Loucy (cell line): Measurements from ENCODE around the gene NOTO.
A peak's percentile ranks its signal among the peaks of the same experiment; 100 is the strongest.

Experiments used
- H2AFZ ChIP-seq: fragments of 200-600 bp; sonication (generic); 2 replicates; pipeline ENCODE4 v1.6.0; 2016; ENCODE audit warnings: antibody characterized with exemption, mild to moderate bottlenecking, low read length, moderate library complexity
- H3F3A ChIP-seq: fragments of 200-600 bp; 2 replicates; pipeline ENCODE4 v1.6.0; 2016; ENCODE audit warnings: antibody characterized with exemption, low read depth, mild to moderate bottlenecking
- H3K27me3 ChIP-seq: fragments of 200-600 bp; sonication (generic); 2 replicates; pipeline ENCODE4 v1.6.1; 2014; ENCODE audit warnings: low read length, mild to moderate bottlenecking; ENCODE audit not compliant: insufficient read depth, poor library complexity, severe bottlenecking
- H3K36me3 ChIP-seq: fragments of 200-600 bp; sonication (generic); 2 replicates; pipeline ENCODE4 v1.6.1; 2016; ENCODE audit warnings: low read length; ENCODE audit not compliant: insufficient read depth
- H3K4me1 ChIP-seq: fragments of 200-600 bp; sonication (generic); 2 replicates; pipeline ENCODE4 v1.5.1; 2014; ENCODE audit warnings: low read length, mild to moderate bottlenecking; ENCODE audit not compliant: insufficient read depth, poor library complexity, severe bottlenecking
- H3K4me2 ChIP-seq: fragments of 200-600 bp; sonication (generic); 2 replicates; pipeline ENCODE4 v1.6.0; 2014; ENCODE audit warnings: antibody characterized with exemption, low read length, low read depth, mild to moderate bottlenecking; ENCODE audit not compliant: poor library complexity, severe bottlenecking
- H3K4me3 ChIP-seq: fragments of 200-600 bp; sonication (generic); 2 replicates; pipeline ENCODE4 v1.5.1; 2014; ENCODE audit warnings: low read length, mild to moderate bottlenecking, mixed read lengths; ENCODE audit not compliant: poor library complexity, severe bottlenecking
- H3K79me2 ChIP-seq: fragments of 200-600 bp; sonication (generic); 2 replicates; pipeline ENCODE4 v1.6.1; 2014; ENCODE audit warnings: low read length; ENCODE audit not compliant: insufficient read depth
- H3K9ac ChIP-seq: fragments of 200-600 bp; sonication (generic); 2 replicates; pipeline ENCODE4 v1.6.0; 2014; ENCODE audit warnings: mild to moderate bottlenecking, low read depth, low read length, moderate library complexity; ENCODE audit not compliant: poor library complexity, severe bottlenecking
- H3K9me2 ChIP-seq: fragments of 200-600 bp; sonication (generic); replicated peaks from 2 replicates; pipeline ENCODE4 v1.6.1; 2016; ENCODE audit warnings: low read depth, low read length, mixed read lengths
- H3K9me3 ChIP-seq: fragments of 200-600 bp; sonication (generic); 2 replicates; pipeline ENCODE4 v1.6.1; 2014; ENCODE audit warnings: mild to moderate bottlenecking, antibody characterized with exemption, low read length, low read depth; ENCODE audit not compliant: insufficient read depth
- H4K20me1 ChIP-seq: fragments of 200-600 bp; sonication (generic); 2 replicates; pipeline ENCODE4 v1.6.0; 2014; ENCODE audit warnings: antibody characterized with exemption, low read length, mild to moderate bottlenecking; ENCODE audit not compliant: insufficient read depth, poor library complexity, severe bottlenecking
- EZH2phosphoT487 ChIP-seq: fragments of 200-600 bp; IDR thresholded peaks from 2 replicates; pipeline ENCODE4 v1.6.1; 2018; ENCODE audit warnings: antibody characterized with exemption, mild to moderate bottlenecking, moderate library complexity, borderline replicate concordance
- TF ChIP-seq, protein P1 (sequence below): fragments of 200-600 bp; sonication (generic); conservative IDR thresholded peaks from 2 replicates; pipeline ENCODE4 v1.5.1; 2014; ENCODE audit warnings: mild to moderate bottlenecking, antibody characterized with exemption, low read length

Gene NOTO

DNA sequence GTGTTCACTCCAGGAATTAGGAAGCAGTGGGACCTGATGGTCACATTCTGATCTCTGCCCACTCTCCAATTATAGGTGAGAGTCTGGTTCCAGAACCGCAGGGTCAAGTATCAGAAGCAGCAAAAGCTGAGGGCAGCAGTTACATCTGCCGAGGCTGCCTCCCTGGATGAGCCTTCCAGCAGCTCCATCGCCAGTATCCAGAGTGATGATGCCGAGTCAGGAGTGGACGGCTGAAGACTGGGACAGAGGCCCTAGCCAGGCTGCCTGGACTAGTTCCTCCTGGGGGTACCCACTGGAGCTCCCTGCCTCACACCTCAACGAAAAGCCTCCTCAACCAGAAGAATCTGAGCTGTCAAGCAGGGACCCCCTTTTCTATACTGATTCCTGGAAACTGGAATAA lies 8.3 kb downstream of the NOTO start:
- H3K79me2 ChIP-seq, result peaks cover 14% of the 10 kb centered on the region; the same call in 1 of the 2 replicates
- peaks cover 3% of the 10 kb centered on the region; the same call in 1 of the 2 replicates for H3F3A ChIP-seq
- no peaks in the 10 kb centered on the region for H3K9me2 ChIP-seq
- H3K4me1 ChIP-seq, result peaks cover 26% of the 10 kb centered on the region
- H3K4me3 ChIP-seq, result no peak overlapping the region
- no peaks in the 10 kb centered on the region for H4K20me1 ChIP-seq
- H3K9ac ChIP-seq, result no peak overlapping the region
- no peaks in the 10 kb centered on the region for H3K27me3 ChIP-seq
- TF ChIP-seq, protein P1, sequence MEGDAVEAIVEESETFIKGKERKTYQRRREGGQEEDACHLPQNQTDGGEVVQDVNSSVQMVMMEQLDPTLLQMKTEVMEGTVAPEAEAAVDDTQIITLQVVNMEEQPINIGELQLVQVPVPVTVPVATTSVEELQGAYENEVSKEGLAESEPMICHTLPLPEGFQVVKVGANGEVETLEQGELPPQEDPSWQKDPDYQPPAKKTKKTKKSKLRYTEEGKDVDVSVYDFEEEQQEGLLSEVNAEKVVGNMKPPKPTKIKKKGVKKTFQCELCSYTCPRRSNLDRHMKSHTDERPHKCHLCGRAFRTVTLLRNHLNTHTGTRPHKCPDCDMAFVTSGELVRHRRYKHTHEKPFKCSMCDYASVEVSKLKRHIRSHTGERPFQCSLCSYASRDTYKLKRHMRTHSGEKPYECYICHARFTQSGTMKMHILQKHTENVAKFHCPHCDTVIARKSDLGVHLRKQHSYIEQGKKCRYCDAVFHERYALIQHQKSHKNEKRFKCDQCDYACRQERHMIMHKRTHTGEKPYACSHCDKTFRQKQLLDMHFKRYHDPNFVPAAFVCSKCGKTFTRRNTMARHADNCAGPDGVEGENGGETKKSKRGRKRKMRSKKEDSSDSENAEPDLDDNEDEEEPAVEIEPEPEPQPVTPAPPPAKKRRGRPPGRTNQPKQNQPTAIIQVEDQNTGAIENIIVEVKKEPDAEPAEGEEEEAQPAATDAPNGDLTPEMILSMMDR, result no peak
- no peak for TF ChIP-seq EZH2phosphoT487
- no peaks in the 10 kb centered on the region for H3K9me3 ChIP-seq
- H3K36me3 ChIP-seq, result no peaks in the 10 kb centered on the region
- H3K4me2 ChIP-seq, result no peak overlapping the region
- no peak overlapping the region for H2AFZ ChIP-seq

DNA sequence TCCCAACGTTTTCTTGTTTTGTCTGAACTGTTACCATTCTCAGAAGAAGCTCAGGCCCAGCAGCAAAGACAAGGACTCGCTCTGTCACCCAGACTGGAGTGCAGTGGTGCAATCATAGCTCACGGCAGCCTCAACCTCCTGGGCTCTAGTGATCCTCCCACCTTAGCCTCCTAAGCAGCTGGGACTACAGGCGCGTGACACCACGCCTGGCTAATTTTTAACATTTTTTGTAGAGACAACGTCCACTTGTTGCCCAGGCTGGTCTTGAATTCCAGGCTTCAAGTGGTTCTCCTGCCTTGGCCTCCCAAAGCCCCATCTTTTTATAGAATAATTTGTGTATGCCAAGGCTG lies 9.7 kb downstream of the NOTO start:
- TF ChIP-seq, protein P1, result no peak
- TF ChIP-seq EZH2phosphoT487, result no peak
- H3F3A ChIP-seq, result peaks cover 3% of the 10 kb centered on the region; the same call in 1 of the 2 replicates
- no peaks in the 10 kb centered on the region for H3K9me3 ChIP-seq
- H3K9me2 ChIP-seq, result no peaks in the 10 kb centered on the region
- H3K36me3 ChIP-seq, result no peaks in the 10 kb centered on the region
- no peak overlapping the region for H3K9ac ChIP-seq
- no peak overlapping the region for H3K4me3 ChIP-seq
- no peaks in the 10 kb centered on the region for H3K27me3 ChIP-seq
- H2AFZ ChIP-seq, result no peak overlapping the region
- no peaks in the 10 kb centered on the region for H4K20me1 ChIP-seq
- peaks cover 26% of the 10 kb centered on the region for H3K4me1 ChIP-seq
- H3K4me2 ChIP-seq, result no peak overlapping the region
- H3K79me2 ChIP-seq, result peaks cover 15% of the 10 kb centered on the region; the same call in 1 of the 2 replicates

DNA sequence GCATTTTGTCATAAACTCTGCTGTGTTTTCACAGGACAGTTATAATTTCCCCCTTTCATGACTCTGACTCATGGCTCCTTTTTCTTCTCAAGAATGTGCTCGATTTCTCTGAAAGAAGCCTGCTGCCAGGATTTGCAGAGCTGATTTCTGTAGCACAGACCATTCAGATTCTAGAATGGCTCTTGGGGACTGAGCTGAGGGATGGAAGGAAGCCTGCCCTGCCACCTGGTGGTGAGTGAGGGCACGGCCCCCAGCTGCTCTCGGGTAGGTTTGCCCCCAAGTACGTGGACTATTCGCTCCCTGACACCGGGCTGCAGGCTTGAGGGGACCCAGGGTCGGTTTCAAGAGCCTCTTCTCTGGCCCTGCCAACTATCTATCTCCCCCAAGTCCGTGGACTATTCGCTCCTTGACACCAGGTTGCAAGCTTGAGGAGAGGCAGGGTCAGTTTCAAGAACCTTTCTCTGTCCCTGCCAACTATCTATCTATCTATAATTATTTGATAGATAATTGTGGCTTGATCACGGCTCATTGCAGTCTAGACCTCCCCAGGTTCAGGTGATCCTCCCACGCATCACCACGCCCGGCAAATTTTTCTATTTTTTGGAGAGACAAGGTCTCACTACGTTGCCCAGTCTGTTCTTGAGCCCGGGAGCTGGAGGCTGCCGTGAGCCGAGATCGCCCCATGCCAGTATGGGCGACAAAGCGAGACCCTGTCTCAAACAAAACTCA lies 10.2 kb downstream of the NOTO start:
- TF ChIP-seq, protein P1, result peak; percentile 92
- no peak for TF ChIP-seq EZH2phosphoT487

More for the DNA sequence above, 10.2 kb downstream of the NOTO start:
- no peaks in the 10 kb centered on the region for H3K9me3 ChIP-seq
- H2AFZ ChIP-seq, result no peak overlapping the region
- no peaks in the 10 kb centered on the region for H3K36me3 ChIP-seq
- H3K4me2 ChIP-seq, result peak overlapping the region; percentile 89
- H4K20me1 ChIP-seq, result no peaks in the 10 kb centered on the region
- peaks cover 15% of the 10 kb centered on the region; the same call in 1 of the 2 replicates for H3K79me2 ChIP-seq
- H3K27me3 ChIP-seq, result no peaks in the 10 kb centered on the region
- peak overlapping the region; percentile 75 for H3K4me3 ChIP-seq
- peaks cover 26% of the 10 kb centered on the region for H3K4me1 ChIP-seq
- H3K9me2 ChIP-seq, result no peaks in the 10 kb centered on the region
- peaks cover 3% of the 10 kb centered on the region; the same call in 1 of the 2 replicates for H3F3A ChIP-seq
- peak overlapping the region; percentile 72 for H3K9ac ChIP-seq
